HG03571 (cell line): ENCODE results near the gene AGAP1.

Experiments
- ATAC-seq: cut with Tn5 transposase; IDR thresholded peaks from one replicate; pipeline ENCODE4 v1.9.1; 2021; ENCODE audit not compliant: unreplicated experiment

Gene AGAP1

GRCh38 chr2:236010920-236011685 is 517.3 kb downstream of the AGAP1 start:
- no peak for ATAC-seq

- ATAC-seq = no peak
Observed at GRCh38 chr2:236012155-236012554, 518.3 kb downstream of the AGAP1 start.

- no peak for ATAC-seq
Observed at GRCh38 chr2:236014408-236015131, 520.7 kb downstream of the AGAP1 start.

GRCh38 chr2:236015171-236015570 is 521.3 kb downstream of the AGAP1 start:
- ATAC-seq = no peak

- ATAC-seq = no peak
Observed at GRCh38 chr2:236016496-236016895, 522.7 kb downstream of the AGAP1 start.

GRCh38 chr2:236017446-236017845 is 523.6 kb downstream of the AGAP1 start:
- ATAC-seq = no peak

- ATAC-seq = no peak
Observed at GRCh38 chr2:236019434-236019833, 525.6 kb downstream of the AGAP1 start.

- no peak for ATAC-seq
Observed at GRCh38 chr2:236021499-236022057, 527.7 kb downstream of the AGAP1 start.

GRCh38 chr2:236022128-236022527 is 528.3 kb downstream of the AGAP1 start:
- ATAC-seq = no peak

GRCh38 chr2:236025892-236026291 is 532.0 kb downstream of the AGAP1 start:
- ATAC-seq = no peak

GRCh38 chr2:236026841-236027240 is 533.0 kb downstream of the AGAP1 start:
- no peak for ATAC-seq

- ATAC-seq = no peak
Observed at GRCh38 chr2:236028066-236028465, 534.2 kb downstream of the AGAP1 start.

GRCh38 chr2:236033462-236033861 is 539.6 kb downstream of the AGAP1 start:
- ATAC-seq = no peak

GRCh38 chr2:236034974-236035373 is 541.1 kb downstream of the AGAP1 start:
- ATAC-seq = no peak

- ATAC-seq = no peak
Observed at GRCh38 chr2:236036045-236036444, 542.2 kb downstream of the AGAP1 start.

- ATAC-seq = no peak
Observed at GRCh38 chr2:236038096-236038495, 544.3 kb downstream of the AGAP1 start.

- ATAC-seq = no peak
Observed at GRCh38 chr2:236040600-236041328, 546.9 kb downstream of the AGAP1 start.

GRCh38 chr2:236041616-236042015 is 547.8 kb downstream of the AGAP1 start:
- no peak for ATAC-seq

- ATAC-seq = no peak
Observed at GRCh38 chr2:236042087-236042486, 548.2 kb downstream of the AGAP1 start.

- ATAC-seq = no peak
Observed at GRCh38 chr2:236044191-236044590, 550.3 kb downstream of the AGAP1 start.
